B cell (primary cell): ENCODE data around the gene AGBL4.

Experiments
- EZH2 ChIP-seq: IDR thresholded peaks from 2 replicates; pipeline ENCODE4 v1.6.1; 2012; ENCODE audit warnings: borderline replicate concordance, low read depth, mild to moderate bottlenecking, moderate library complexity, low read length; ENCODE audit not compliant: insufficient read depth, poor library complexity, severe bottlenecking
- TF ChIP-seq, protein P1 (sequence below): fragments of 200-600 bp; IDR thresholded peaks from one replicate; pipeline ENCODE4 v1.8.0; 2022; ENCODE audit warnings: antibody characterized with exemption, mild to moderate bottlenecking

DNA sequence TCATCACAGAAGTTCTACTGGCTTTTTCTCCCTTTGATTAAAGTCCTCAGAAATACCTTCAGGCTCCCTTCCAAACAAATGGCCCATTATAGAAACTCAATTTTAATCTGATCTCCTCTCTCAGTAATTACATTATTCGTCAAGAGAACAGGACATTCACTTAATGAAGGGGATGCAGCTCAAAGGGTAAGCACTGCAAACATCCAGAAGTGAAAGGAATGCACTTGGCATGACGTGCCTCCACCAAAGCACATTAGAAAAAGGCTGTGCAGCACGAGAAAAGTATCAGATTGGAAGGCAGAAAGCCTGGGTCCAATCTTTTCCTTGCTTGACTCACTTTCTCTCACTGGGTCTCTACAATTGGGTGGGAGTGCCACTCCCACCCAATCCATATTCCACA, 1024.4 kb downstream of the AGBL4 start:
- TF ChIP-seq EZH2, result no peak
- TF ChIP-seq, protein P1, sequence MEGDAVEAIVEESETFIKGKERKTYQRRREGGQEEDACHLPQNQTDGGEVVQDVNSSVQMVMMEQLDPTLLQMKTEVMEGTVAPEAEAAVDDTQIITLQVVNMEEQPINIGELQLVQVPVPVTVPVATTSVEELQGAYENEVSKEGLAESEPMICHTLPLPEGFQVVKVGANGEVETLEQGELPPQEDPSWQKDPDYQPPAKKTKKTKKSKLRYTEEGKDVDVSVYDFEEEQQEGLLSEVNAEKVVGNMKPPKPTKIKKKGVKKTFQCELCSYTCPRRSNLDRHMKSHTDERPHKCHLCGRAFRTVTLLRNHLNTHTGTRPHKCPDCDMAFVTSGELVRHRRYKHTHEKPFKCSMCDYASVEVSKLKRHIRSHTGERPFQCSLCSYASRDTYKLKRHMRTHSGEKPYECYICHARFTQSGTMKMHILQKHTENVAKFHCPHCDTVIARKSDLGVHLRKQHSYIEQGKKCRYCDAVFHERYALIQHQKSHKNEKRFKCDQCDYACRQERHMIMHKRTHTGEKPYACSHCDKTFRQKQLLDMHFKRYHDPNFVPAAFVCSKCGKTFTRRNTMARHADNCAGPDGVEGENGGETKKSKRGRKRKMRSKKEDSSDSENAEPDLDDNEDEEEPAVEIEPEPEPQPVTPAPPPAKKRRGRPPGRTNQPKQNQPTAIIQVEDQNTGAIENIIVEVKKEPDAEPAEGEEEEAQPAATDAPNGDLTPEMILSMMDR, result no peak
